ENCODE data around the gene CMC4. TPM values are rescaled to one million over a fixed set of nuclear protein-coding genes. Genes with fewer than 3 reads are reported as not detected.

Gene CMC4
- total RNA-seq, 1 experiment from 2014 or later = 13.0 TPM

- no peak overlapping the region for H3K4me3 ChIP-seq (ENCODE audit: low read depth in 2 of 2, low read length in 2 of 2)
- TF ChIP-seq TCF7L2 (IDR thresholded peaks at IDR 0.05; ENCODE audit: low read depth, low read length) = no peak
- no peak for TF ChIP-seq POLR2AphosphoS5 (IDR thresholded peaks at IDR 0.05; ENCODE audit: low read depth, low read length)
- TF ChIP-seq SIN3A (IDR thresholded peaks at IDR 0.05; ENCODE audit: borderline replicate concordance, insufficient read depth, low read depth, low read length) = no peak
- no peak for TF ChIP-seq REST (IDR thresholded peaks at IDR 0.05; ENCODE audit: insufficient read depth in 1 of 2, low read depth in 2 of 2, low read length in 1 of 2)
- TF ChIP-seq CTCF (IDR thresholded peaks at IDR 0.05) = no peak
- in situ Hi-C loops (cut with HindIII; ENCODE audit: low pct_unique_long_range_greater_than_20kb, low sequenced_read_pairs) (no loop called here), intact Hi-C loops (cut with micrococcal nuclease; ENCODE audit: unreplicated experiment) (no loop called here)
- no peaks in the 10 kb centered on the region for H3K27me3 ChIP-seq (ENCODE audit: control insufficient read depth, insufficient read depth, low read length)
- no peak overlapping the region for H3K27ac ChIP-seq (ENCODE audit: low read length)
- no peaks in the 10 kb centered on the region for H3K36me3 ChIP-seq (ENCODE audit: control insufficient read depth, insufficient read depth, low read length)
- DNase-seq (ENCODE audit: low read depth, low spot score) = no peak
- ATAC-seq = no peak
- POLR2A ChIA-PET = no interaction called here
- BruUV-seq (replicated peaks) = no TSS peak
- H3K4me1 ChIP-seq (ENCODE audit: control insufficient read depth, insufficient read depth, low read length) = peaks cover 7% of the 10 kb centered on the region
- CTCF ChIA-PET = no interaction called here
- no peaks in the 10 kb centered on the region for H3K9me3 ChIP-seq (ENCODE audit: control insufficient read depth, insufficient read depth, low read depth, low read length)
Observed at GRCh38 chrX:155053656-155054055, 17.3 kb downstream of the CMC4 start.

- Histone ChIP-seq H3K4me1 (ENCODE audit: control insufficient read depth, insufficient read depth, low read length) (peaks cover 7% of the 10 kb centered on the region), H3K9me3 (ENCODE audit: control insufficient read depth, insufficient read depth, low read depth, low read length) (no peaks in the 10 kb centered on the region), H3K27me3 (ENCODE audit: control insufficient read depth, insufficient read depth, low read length) (no peaks in the 10 kb centered on the region), H3K36me3 (ENCODE audit: control insufficient read depth, insufficient read depth, low read length) (no peaks in the 10 kb centered on the region), H3K27ac (ENCODE audit: low read length) (no peak overlapping the region), H3K4me3 (ENCODE audit: low read depth in 2 of 2, low read length in 2 of 2) (no peak overlapping the region)
- ChIA-PET POLR2A (no interaction called here), CTCF (no interaction called here)
- intact Hi-C loops (cut with micrococcal nuclease; ENCODE audit: unreplicated experiment) (no loop called here), in situ Hi-C loops (cut with HindIII; ENCODE audit: low pct_unique_long_range_greater_than_20kb, low sequenced_read_pairs) (no loop called here)
- ATAC-seq = no peak
- no peak for TF ChIP-seq SIN3A (IDR thresholded peaks at IDR 0.05; ENCODE audit: borderline replicate concordance, insufficient read depth, low read depth, low read length)
- TF ChIP-seq CTCF (IDR thresholded peaks at IDR 0.05) = no peak
- no peak for TF ChIP-seq TCF7L2 (IDR thresholded peaks at IDR 0.05; ENCODE audit: low read depth, low read length)
- TF ChIP-seq POLR2AphosphoS5 (IDR thresholded peaks at IDR 0.05; ENCODE audit: low read depth, low read length) = no peak
- no peak for TF ChIP-seq REST (IDR thresholded peaks at IDR 0.05; ENCODE audit: insufficient read depth in 1 of 2, low read depth in 2 of 2, low read length in 1 of 2)
- no TSS peak for BruUV-seq (replicated peaks)
- no peak for DNase-seq (ENCODE audit: low read depth, low spot score)
Observed at GRCh38 chrX:155052738-155053498, 18.0 kb downstream of the CMC4 start.

Data from Panc1 (cell line).